Measurements from ENCODE around the gene OCSTAMP.

DNA sequence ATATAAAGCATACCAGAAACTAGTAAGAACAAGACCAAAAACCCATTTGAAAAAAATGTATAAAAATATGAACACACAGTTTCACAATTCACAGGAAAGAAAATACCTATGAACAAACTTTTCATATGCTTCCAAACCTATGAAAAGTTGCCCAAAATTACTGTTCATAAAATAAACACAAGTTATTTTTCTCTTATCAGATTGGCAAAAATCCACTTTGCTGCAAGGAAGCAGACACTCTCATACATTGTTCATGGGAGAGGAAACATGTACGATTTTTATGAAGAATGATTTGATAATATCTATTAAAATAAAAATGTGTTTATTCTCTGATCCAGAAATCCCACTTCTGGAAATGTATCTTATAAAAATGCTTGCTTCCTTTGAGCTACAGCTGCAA, 40.0 kb upstream of the OCSTAMP start:
- TF ChIP-seq CTCF (IDR thresholded peaks at IDR 0.05 in 8 of 11, conservative IDR thresholded peaks at IDR 0.05 in 3 of 11), result no peak
- TF ChIP-seq POLR2AphosphoS5 (IDR thresholded peaks at IDR 0.05), result no peak
- TF ChIP-seq POLR2A (IDR thresholded peaks at IDR 0.05), result no peak
